ENCODE data around the gene ABLIM3. TPM values are rescaled to one million over a fixed set of nuclear protein-coding genes. Genes with fewer than 3 reads are reported as not detected.
A peak's percentile ranks its signal among the peaks of the same experiment; 100 is the strongest.

ABLIM3 gene
- total RNA-seq, 1 experiment from 2014 or later: 111 TPM

- peaks cover 69% of the 10 kb centered on the region for H3K79me2 ChIP-seq (ENCODE audit: low read depth)
- no TSS peak for BruUV-seq (replicated peaks)
- H3K4me3 ChIP-seq: peak overlapping the region; percentile 97
- peaks cover 59% of the 10 kb centered on the region for H3K4me1 ChIP-seq (replicated peaks; ENCODE audit: insufficient read depth)
- CTCF ChIA-PET: interaction anchor here (0.7 to 1.1 kb wide), 4 partner anchors 8 to 18 kb away, joined by 3 to 12 read pairs (median 6); no protein-coding TSS in a partner anchor
- no peaks in the 10 kb centered on the region for H3K27me3 ChIP-seq (ENCODE audit: insufficient read depth, low read depth)
- peaks cover 19% of the 10 kb centered on the region; the same call in 1 of the 2 replicates for H3K9me3 ChIP-seq (ENCODE audit: insufficient read depth, low read depth)
- TF ChIP-seq, protein P1, sequence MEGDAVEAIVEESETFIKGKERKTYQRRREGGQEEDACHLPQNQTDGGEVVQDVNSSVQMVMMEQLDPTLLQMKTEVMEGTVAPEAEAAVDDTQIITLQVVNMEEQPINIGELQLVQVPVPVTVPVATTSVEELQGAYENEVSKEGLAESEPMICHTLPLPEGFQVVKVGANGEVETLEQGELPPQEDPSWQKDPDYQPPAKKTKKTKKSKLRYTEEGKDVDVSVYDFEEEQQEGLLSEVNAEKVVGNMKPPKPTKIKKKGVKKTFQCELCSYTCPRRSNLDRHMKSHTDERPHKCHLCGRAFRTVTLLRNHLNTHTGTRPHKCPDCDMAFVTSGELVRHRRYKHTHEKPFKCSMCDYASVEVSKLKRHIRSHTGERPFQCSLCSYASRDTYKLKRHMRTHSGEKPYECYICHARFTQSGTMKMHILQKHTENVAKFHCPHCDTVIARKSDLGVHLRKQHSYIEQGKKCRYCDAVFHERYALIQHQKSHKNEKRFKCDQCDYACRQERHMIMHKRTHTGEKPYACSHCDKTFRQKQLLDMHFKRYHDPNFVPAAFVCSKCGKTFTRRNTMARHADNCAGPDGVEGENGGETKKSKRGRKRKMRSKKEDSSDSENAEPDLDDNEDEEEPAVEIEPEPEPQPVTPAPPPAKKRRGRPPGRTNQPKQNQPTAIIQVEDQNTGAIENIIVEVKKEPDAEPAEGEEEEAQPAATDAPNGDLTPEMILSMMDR (conservative IDR thresholded peaks at IDR 0.05): no peak
- no peak for TF ChIP-seq EZH2 (IDR thresholded peaks at IDR 0.05; ENCODE audit: low read depth)
- H3F3A ChIP-seq (ENCODE audit: insufficient read depth, low read depth): peaks cover 24% of the 10 kb centered on the region
- no peaks in the 10 kb centered on the region for H3K9me2 ChIP-seq (ENCODE audit: insufficient read depth)
- POLR2A ChIA-PET (ENCODE audit: unreplicated experiment): interaction anchor here (0.5 to 0.7 kb wide), 3 partner anchors 15 to 141 kb away, joined by 4 to 38 read pairs (median 10); no protein-coding TSS in a partner anchor
- H3K27ac ChIP-seq: peak overlapping the region; percentile 13
- intact Hi-C loops (cut with micrococcal nuclease; ENCODE audit: unreplicated experiment): loop anchor here (5.0 kb wide), 1 partner anchor 284 kb away; no protein-coding TSS in a partner anchor
- peak overlapping the region; percentile 99 for H3K4me2 ChIP-seq
- no peaks in the 10 kb centered on the region for H4K20me1 ChIP-seq (ENCODE audit: insufficient read depth)
- no peak for DNase-seq
- H3K36me3 ChIP-seq (ENCODE audit: low read depth): peaks cover 30% of the 10 kb centered on the region
- H2AFZ ChIP-seq: no peak overlapping the region
Observed at GRCh38 chr5:149143470-149143869, 2.2 kb downstream of the ABLIM3 start.

GRCh38 chr5:149144637-149145036, 3.3 kb downstream of the ABLIM3 start:
- Histone ChIP-seq H3K9me2 (ENCODE audit: insufficient read depth) (no peaks in the 10 kb centered on the region), H3K27ac (no peak overlapping the region), H3F3A (ENCODE audit: insufficient read depth, low read depth) (peaks cover 25% of the 10 kb centered on the region), H3K36me3 (ENCODE audit: low read depth) (peaks cover 30% of the 10 kb centered on the region), H3K4me1 (replicated peaks; ENCODE audit: insufficient read depth) (peaks cover 66% of the 10 kb centered on the region), H2AFZ (no peak overlapping the region), H3K9me3 (ENCODE audit: insufficient read depth, low read depth) (peaks cover 19% of the 10 kb centered on the region; the same call in 1 of the 2 replicates), H3K79me2 (ENCODE audit: low read depth) (peaks cover 81% of the 10 kb centered on the region), H4K20me1 (ENCODE audit: insufficient read depth) (no peaks in the 10 kb centered on the region), H3K27me3 (ENCODE audit: insufficient read depth, low read depth) (no peaks in the 10 kb centered on the region), H3K4me3 (peak overlapping the region; percentile 97; the same call in 1 of the 2 replicates), H3K4me2 (peak overlapping the region; percentile 99)
- no TSS peak for BruUV-seq (replicated peaks)
- intact Hi-C loops (cut with micrococcal nuclease; ENCODE audit: unreplicated experiment): loop anchor here (5.0 kb wide), 1 partner anchor 283 kb away; no protein-coding TSS in a partner anchor
- DNase-seq: no peak
- CTCF ChIA-PET: no interaction called here
- TF ChIP-seq EZH2 (IDR thresholded peaks at IDR 0.05; ENCODE audit: low read depth): no peak
- TF ChIP-seq, protein P1 (conservative IDR thresholded peaks at IDR 0.05): no peak
- POLR2A ChIA-PET (ENCODE audit: unreplicated experiment): interaction anchor here (0.6 to 0.7 kb wide), 3 partner anchors 16 to 631 kb away, joined by 5 to 7 read pairs (median 7); no protein-coding TSS in a partner anchor

DNA sequence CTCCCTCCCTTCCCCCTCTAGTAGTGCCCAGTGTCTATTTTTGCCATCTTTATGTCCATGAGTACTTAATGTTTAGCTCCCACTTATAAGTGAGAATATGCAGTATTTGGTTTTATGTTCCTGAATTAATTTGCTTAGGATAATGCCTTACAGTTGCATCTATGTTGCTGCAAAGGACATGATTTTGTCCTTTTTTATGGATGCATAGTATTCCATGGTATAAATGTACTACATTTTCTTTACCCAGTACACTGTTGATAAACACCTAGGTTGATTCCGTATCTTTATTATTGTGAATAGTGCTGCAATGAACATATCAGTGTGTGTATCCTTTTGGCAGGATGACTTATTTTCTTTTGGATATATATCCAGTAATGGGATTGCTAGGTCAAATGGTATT, 3.8 kb downstream of the ABLIM3 start:
- Histone ChIP-seq H3K36me3 (ENCODE audit: low read depth) (peaks cover 30% of the 10 kb centered on the region), H3K9me3 (ENCODE audit: insufficient read depth, low read depth) (peaks cover 19% of the 10 kb centered on the region; the same call in 1 of the 2 replicates), H3F3A (ENCODE audit: insufficient read depth, low read depth) (peaks cover 27% of the 10 kb centered on the region), H3K4me3 (peak overlapping the region; percentile 97; the same call in 1 of the 2 replicates), H3K27ac (no peak overlapping the region), H3K4me1 (replicated peaks; ENCODE audit: insufficient read depth) (peaks cover 66% of the 10 kb centered on the region), H4K20me1 (ENCODE audit: insufficient read depth) (no peaks in the 10 kb centered on the region), H2AFZ (no peak overlapping the region), H3K4me2 (peak overlapping the region; percentile 99), H3K27me3 (ENCODE audit: insufficient read depth, low read depth) (no peaks in the 10 kb centered on the region), H3K9me2 (ENCODE audit: insufficient read depth) (no peaks in the 10 kb centered on the region), H3K79me2 (ENCODE audit: low read depth) (peaks cover 86% of the 10 kb centered on the region)
- no TSS peak for BruUV-seq (replicated peaks)
- TF ChIP-seq, protein P1 (conservative IDR thresholded peaks at IDR 0.05): no peak
- no peak for TF ChIP-seq EZH2 (IDR thresholded peaks at IDR 0.05; ENCODE audit: low read depth)
- ChIA-PET CTCF (no interaction called here), POLR2A (ENCODE audit: unreplicated experiment) (no interaction called here)
- DNase-seq: no peak
- intact Hi-C loops (cut with micrococcal nuclease; ENCODE audit: unreplicated experiment): no loop called here
